ENCODE data around the gene PTPRT. TPM values are rescaled to one million over a fixed set of nuclear protein-coding genes. Genes with fewer than 3 reads are reported as not detected.

The PTPRT gene
- total and polyA plus RNA-seq, 2 of the 13 experiments (the other 11 are each of a cell fraction or from before 2014, with no cell fraction given): under 0.01 to 0.09 TPM

DNA sequence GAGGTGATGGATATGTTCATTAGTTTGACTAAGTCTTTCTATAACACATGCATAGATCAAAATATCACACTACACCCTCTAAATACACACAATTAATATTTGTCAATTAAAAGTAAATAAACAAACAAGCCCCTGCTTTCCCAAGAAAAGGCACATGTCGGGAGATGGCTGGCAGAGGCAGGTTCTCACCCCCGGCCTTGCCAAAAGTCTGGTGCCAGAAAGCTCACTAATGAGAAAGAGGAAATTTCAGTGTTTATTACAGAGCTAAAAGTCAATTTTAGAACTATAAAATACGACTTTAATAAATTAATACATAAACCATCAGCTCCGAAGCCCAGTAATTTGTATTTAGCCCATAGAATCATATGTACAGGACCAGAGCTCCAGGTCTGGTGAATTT is 404.7 kb downstream of the PTPRT start:
- intact Hi-C loops (cut with micrococcal nuclease; ENCODE audit: unreplicated experiment) (no loop called here), in situ Hi-C loops (cut with HindIII; ENCODE audit: extremely low pct_ligation_motif_present, low pct_unique_long_range_greater_than_20kb) (no loop called here)
- ATAC-seq (no peak), DNase-seq (ENCODE audit: low spot score) (no peak), FAIRE-seq (no peak)
- Histone ChIP-seq H3K9ac (ENCODE audit: insufficient read depth, low read depth, low read length) (no peak overlapping the region), H3K9me3 (ENCODE audit: low read length) (peaks cover 24% of the 10 kb centered on the region), H3K4me2 (ENCODE audit: low read depth, low read length) (no peak overlapping the region), H3K27me3 (ENCODE audit: control insufficient read depth in 1 of 2, insufficient read depth in 2 of 2, low read length in 2 of 2) (no peaks in the 10 kb centered on the region), H3K36me3 (replicated peaks in 1 of 2; ENCODE audit: control insufficient read depth in 1 of 2, insufficient read depth in 2 of 2, low read length in 2 of 2) (no peaks in the 10 kb centered on the region), H3K4me3 (replicated peaks in 1 of 3; ENCODE audit: insufficient read depth in 1 of 3, low read depth in 2 of 3, low read length in 3 of 3) (no peak overlapping the region), H3K4me1 (ENCODE audit: insufficient read depth, low read length) (no peaks in the 10 kb centered on the region), H2AFZ (ENCODE audit: low read length) (no peak overlapping the region), H3K27ac (ENCODE audit: extremely low read length, insufficient read depth, low read length) (no peak overlapping the region), H3K79me2 (ENCODE audit: insufficient read depth, low read length) (no peaks in the 10 kb centered on the region), H4K20me1 (ENCODE audit: insufficient read depth, low read length) (no peaks in the 10 kb centered on the region)
- CTCF ChIA-PET (ENCODE audit: low intra/inter-chr PET ratio, low total read pairs): no interaction called here
- TF ChIP-seq, protein P1, sequence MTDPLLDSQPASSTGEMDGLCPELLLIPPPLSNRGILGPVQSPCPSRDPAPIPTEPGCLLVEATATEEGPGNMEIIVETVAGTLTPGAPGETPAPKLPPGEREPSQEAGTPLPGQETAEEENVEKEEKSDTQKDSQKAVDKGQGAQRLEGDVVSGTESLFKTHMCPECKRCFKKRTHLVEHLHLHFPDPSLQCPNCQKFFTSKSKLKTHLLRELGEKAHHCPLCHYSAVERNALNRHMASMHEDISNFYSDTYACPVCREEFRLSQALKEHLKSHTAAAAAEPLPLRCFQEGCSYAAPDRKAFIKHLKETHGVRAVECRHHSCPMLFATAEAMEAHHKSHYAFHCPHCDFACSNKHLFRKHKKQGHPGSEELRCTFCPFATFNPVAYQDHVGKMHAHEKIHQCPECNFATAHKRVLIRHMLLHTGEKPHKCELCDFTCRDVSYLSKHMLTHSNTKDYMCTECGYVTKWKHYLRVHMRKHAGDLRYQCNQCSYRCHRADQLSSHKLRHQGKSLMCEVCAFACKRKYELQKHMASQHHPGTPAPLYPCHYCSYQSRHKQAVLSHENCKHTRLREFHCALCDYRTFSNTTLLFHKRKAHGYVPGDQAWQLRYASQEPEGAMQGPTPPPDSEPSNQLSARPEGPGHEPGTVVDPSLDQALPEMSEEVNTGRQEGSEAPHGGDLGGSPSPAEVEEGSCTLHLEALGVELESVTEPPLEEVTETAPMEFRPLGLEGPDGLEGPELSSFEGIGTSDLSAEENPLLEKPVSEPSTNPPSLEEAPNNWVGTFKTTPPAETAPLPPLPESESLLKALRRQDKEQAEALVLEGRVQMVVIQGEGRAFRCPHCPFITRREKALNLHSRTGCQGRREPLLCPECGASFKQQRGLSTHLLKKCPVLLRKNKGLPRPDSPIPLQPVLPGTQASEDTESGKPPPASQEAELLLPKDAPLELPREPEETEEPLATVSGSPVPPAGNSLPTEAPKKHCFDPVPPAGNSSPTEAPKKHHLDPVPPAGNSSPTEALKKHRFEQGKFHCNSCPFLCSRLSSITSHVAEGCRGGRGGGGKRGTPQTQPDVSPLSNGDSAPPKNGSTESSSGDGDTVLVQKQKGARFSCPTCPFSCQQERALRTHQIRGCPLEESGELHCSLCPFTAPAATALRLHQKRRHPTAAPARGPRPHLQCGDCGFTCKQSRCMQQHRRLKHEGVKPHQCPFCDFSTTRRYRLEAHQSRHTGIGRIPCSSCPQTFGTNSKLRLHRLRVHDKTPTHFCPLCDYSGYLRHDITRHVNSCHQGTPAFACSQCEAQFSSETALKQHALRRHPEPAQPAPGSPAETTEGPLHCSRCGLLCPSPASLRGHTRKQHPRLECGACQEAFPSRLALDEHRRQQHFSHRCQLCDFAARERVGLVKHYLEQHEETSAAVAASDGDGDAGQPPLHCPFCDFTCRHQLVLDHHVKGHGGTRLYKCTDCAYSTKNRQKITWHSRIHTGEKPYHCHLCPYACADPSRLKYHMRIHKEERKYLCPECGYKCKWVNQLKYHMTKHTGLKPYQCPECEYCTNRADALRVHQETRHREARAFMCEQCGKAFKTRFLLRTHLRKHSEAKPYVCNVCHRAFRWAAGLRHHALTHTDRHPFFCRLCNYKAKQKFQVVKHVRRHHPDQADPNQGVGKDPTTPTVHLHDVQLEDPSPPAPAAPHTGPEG (CRISPR knock-in tag; IDR thresholded peaks at IDR 0.05): no peak
- POLR2A ChIA-PET: no interaction called here
- no TSS peak for BruUV-seq (replicated peaks)
- WGBS (ENCODE audit: low lambda C conversion rate): 1% methylated on average over 4 of the region's 4 CpGs

DNA sequence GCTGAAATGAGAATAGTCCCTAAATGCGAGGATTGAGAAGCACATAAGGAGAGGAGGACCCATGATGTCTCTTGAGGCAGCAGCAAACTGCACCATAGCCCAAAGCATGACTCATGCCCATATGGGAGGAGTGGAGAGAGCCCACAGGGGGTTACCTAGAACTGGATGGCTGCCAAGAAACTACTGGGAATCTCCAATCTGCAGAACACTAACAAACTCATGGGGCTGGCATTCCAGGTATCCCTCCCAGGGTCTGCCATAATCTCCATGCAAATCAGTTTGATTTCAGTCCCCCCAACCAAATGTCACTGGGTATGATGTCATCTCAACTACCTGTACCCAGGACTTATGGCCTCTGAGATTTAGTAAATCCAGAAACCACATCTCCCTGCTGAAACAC is 410.5 kb downstream of the PTPRT start:
- no peak for DNase-seq (ENCODE audit: low spot score)
- Histone ChIP-seq H3K4me2 (ENCODE audit: low read depth, low read length) (no peak overlapping the region), H2AFZ (ENCODE audit: low read length) (no peak overlapping the region), H3K9me3 (ENCODE audit: low read length) (peaks cover 24% of the 10 kb centered on the region), H3K4me3 (replicated peaks in 1 of 3; ENCODE audit: insufficient read depth in 1 of 3, low read depth in 2 of 3, low read length in 3 of 3) (no peak overlapping the region), H3K79me2 (ENCODE audit: insufficient read depth, low read length) (no peaks in the 10 kb centered on the region), H3K9ac (ENCODE audit: insufficient read depth, low read depth, low read length) (no peak overlapping the region), H3K27me3 (ENCODE audit: control insufficient read depth in 1 of 2, insufficient read depth in 2 of 2, low read length in 2 of 2) (no peaks in the 10 kb centered on the region), H3K4me1 (ENCODE audit: insufficient read depth, low read length) (no peaks in the 10 kb centered on the region), H3K27ac (ENCODE audit: extremely low read length, insufficient read depth, low read length) (no peak overlapping the region), H4K20me1 (ENCODE audit: insufficient read depth, low read length) (no peaks in the 10 kb centered on the region), H3K36me3 (replicated peaks in 1 of 2; ENCODE audit: control insufficient read depth in 1 of 2, insufficient read depth in 2 of 2, low read length in 2 of 2) (no peaks in the 10 kb centered on the region)
- no peak for FAIRE-seq
- ATAC-seq: no peak
- in situ Hi-C loops (cut with HindIII; ENCODE audit: extremely low pct_ligation_motif_present, low pct_unique_long_range_greater_than_20kb) (no loop called here), intact Hi-C loops (cut with micrococcal nuclease; ENCODE audit: unreplicated experiment) (no loop called here)
- POLR2A ChIA-PET: no interaction called here
- TF ChIP-seq ATF7 (IDR thresholded peaks at IDR 0.05) (peak; percentile 83), ATF7 (CRISPR knock-in tag; IDR thresholded peaks at IDR 0.05) (no peak), PHB2 (IDR thresholded peaks at IDR 0.05; ENCODE audit: partially characterized antibody) (no peak)
- BruUV-seq (replicated peaks): no TSS peak
- WGBS (ENCODE audit: low lambda C conversion rate): 3% methylated on average over 1 of the region's 1 CpG
- CTCF ChIA-PET (ENCODE audit: low intra/inter-chr PET ratio, low total read pairs): no interaction called here
